Stimulated activated naive CD4-positive, alpha-beta T cell treated with Interleukin-2 at 50 U/mL for 16 hours (primary cell): ENCODE measurements around the gene MRE11.
"Not testable (repeated sequence)": the region's sequence is repeated elsewhere in the genome, so short reads cannot be mapped to it uniquely, and the experiment has no call there.

ENCODE experiments used
- DNase-seq: peaks from one replicate; lab custom pipeline; 2025; lab: John Stamatoyannopoulos, UW

The MRE11 gene

GRCh38 chr11:94506513-94506912, 12.9 kb upstream of the MRE11 start:
- not testable (repeated sequence) for DNase-seq

GRCh38 chr11:94504689-94505293, 11.1 kb upstream of the MRE11 start:
- no peak for DNase-seq

- DNase-seq: no peak
Observed at GRCh38 chr11:94501522-94501921, 7.9 kb upstream of the MRE11 start.

GRCh38 chr11:94500181-94500580, 6.5 kb upstream of the MRE11 start:
- no peak for DNase-seq

GRCh38 chr11:94494126-94494680, 559 bp upstream of the MRE11 start:
- DNase-seq: no peak

DNA sequence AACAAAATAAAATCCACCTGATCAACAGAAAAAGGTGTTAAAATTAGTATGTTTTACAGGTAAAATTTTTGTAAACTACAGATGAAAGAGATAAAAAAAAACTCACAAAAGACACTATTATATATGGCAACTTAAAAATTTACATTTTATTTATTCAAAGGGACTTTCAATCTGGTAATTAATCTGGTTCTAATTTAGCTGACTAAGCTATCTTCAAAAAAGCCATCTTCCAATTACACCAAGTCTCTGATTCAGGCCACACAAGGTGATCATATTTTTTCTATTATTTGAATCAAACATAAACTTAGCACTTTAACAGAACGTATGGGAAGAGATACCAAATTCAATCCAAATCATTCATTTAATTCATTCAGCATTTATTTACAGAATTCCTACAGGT, 7.6 kb downstream of the MRE11 start:
- no peak for DNase-seq

GRCh38 chr11:94481342-94481741, 12.3 kb downstream of the MRE11 start:
- DNase-seq: no peak

- DNase-seq: no peak
Observed at GRCh38 chr11:94477624-94478023, 16.0 kb downstream of the MRE11 start.

GRCh38 chr11:94472916-94473799, 20.5 kb downstream of the MRE11 start:
- DNase-seq: no peak

GRCh38 chr11:94469416-94469815, 24.2 kb downstream of the MRE11 start:
- no peak for DNase-seq

GRCh38 chr11:94459576-94459975, 34.1 kb downstream of the MRE11 start:
- DNase-seq: no peak

DNA sequence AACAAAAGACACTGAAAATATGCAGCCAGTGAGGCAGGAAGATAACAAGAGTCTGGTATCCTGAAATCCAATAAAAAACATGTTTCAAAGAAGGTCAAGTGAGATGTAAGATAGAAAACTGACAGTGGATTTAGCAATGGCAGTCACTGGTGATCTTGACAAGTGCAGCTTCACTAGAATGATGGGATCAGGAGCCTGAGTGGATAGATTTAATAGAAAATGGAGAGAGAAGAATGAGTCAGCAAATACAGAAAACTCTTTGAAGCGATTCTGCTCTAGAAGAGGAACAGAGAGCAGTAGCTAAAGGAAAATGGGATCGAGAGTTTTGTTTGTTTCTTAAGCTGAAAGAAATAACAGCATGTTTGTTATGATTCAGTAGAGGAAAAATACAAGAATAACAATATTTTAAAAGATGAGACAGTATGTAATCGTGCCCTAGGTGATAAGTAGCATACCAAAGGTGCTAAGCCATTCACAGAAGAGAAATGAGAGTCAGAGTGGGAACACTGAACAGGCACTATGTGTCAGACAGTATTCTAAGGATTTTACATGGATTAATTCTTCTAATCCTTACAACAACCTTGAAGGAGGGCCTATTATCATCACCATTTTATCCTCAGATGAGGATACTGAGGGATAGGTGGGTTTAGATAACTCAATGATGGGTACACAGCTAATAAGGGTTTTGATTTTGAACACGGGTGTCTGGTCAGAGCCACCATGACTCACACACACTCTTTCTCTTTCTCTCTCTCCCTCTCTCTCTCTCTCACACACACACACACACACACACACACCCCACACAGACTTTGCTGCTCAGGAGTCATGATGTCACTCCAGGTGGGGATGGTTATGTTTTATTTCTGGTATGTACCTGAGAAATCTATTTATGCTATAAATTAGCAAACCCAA, 36.3 kb downstream of the MRE11 start:
- no peak for DNase-seq

DNA sequence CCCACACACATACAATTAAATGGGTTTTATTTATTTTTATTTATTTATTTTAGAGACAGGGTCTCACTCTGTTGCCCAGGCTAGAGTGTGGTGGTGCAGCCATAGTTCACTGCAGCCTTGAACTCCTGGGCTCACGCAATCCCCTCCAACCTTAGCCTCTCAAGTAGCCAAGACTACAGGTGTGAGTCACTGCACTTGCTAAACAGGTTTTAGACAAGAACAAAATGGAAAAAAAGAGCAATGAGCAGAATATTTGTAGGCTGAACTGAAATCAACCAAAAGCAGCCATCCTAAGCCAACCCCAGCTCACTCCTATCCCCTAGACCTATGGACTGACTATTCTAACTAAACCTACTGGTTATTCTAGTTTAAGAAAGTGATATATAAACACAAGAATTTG, 37.8 kb downstream of the MRE11 start:
- DNase-seq: no peak

DNA sequence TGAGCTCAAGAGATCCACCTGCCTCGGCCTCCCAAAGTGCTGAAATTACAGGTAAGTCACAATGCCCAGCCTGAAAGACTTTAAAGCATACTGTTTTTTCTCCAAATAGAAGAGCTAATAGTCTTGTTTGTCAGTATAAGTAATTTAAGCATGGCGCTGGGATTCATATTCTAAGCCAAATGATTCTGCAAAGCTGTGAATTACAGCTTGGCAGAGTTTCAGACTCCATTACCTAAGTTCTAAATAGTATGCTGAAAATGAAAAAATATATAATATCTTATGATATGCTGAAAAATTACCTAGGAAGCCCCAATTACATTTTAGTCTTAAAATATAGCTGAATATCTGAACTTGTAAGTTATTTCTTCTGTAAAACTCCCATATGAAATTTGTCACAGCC, 39.3 kb downstream of the MRE11 start:
- DNase-seq: no peak

DNA sequence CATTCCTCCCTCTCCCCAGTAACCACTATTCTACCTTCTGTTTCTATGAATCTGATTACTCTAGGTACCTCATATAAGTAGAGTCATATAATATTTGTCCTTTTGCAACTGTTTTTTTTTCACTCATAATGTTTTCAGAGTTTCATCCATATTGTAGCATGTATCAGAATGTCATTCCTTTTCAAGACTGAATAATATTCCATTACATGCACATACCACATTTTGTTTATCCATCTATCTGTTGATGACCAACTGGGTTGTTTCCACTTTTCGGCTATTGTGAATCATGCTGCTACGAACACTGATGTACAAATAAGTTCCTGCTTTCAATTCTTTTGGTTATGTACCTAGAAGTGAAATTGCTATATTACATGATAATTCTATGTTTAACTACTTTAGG, 40.7 kb downstream of the MRE11 start:
- DNase-seq: no peak

DNA sequence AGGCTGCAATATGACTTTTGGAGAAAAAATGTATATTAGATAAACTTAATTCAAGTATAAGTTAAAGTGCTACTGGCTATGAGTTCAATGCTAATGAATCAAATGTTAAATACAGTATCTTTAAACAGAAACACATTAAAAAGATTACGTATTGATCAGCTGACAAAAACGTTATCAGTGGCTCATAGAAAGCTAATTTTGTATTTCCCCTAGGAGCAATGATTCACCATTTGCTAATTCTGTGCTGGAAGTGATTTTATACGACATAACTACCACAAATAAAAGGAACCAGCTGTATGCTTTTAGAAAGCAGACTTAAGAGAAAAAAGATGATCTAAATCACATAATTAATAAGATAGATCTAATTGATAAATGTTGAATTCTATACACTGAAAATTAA, 43.6 kb downstream of the MRE11 start:
- DNase-seq: no peak

DNA sequence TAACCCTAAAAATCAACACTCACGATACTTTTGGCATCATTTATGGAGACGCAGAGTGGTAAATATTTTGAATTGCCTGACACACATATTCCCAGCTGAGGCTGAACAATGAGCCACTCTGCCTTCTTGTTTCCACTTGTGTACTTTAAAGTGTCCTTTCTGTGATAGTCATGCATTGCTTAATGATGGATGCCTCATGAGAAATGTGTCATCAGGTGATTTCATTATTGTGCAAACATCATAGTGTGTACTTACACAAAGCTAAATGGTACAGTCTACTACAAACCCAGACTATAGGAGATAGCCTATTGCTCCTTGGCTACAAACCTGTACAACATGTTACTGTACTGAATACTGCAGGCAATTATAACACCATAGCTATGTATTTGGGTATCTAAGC, 44.2 kb downstream of the MRE11 start:
- no peak for DNase-seq

- no peak for DNase-seq
Observed at GRCh38 chr11:94449029-94449428, 44.6 kb downstream of the MRE11 start.

DNA sequence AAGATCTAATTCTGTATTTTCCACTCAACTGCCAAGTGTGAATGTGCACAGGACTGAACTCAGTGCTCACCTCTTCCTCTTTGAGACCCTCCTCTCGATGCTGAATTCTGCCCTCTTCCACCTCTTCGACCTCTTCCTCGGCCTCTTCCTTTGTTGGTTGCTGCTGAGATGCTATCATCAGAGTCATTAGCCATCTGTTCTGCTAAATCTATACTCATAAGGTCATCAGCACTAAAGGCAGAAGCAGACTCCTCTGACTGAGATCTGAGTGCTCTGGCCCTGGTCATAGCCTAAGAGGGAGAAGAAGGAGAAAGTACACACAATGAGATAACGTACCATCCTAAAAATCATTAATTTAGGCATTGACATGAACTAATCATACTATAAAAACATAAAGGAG, 46.5 kb downstream of the MRE11 start:
- no peak for DNase-seq

DNA sequence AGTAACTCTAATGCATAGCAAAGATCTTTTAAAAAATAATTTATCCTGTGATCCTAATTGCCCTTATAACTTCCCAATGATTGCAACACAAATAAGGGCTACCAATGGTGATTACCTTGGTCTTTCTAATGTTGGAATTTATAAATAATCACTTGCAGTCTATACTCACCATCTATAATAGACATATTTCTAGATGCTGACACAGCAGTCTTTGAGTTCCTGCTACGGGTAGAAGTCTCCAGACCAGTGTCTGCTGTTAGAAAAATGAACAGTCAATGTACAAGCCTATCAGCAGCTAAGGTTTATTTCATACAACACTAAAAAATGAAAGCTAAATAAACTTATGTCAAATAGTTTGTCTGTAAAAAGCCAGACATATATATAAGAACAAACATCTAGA, 48.0 kb downstream of the MRE11 start:
- no peak for DNase-seq

GRCh38 chr11:94433049-94433448, 60.6 kb downstream of the MRE11 start:
- no peak for DNase-seq

DNA sequence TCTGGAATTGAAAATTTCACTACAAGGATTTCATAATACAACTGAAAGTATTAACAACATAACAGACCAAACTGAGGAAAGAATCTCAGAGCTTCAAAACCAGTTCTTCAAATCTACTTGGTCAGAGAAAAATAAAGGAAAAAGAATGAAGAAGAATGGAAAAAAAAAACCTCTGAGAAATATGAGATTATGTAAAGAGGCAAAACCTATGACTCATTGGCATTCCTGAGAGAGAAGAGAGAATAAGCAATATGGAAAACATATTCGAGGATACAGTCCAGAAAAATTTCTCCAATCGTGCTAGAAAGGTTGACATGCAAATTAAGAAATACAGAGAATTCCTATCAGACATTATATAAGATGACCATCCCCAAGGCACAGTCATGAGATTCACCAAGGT, 69.0 kb downstream of the MRE11 start:
- DNase-seq: no peak
